Right atrium auricular region (tissue), 2 donors: Measurements from ENCODE around the gene BPIFB6. TPM values are rescaled to one million over a fixed set of nuclear protein-coding genes. Genes with fewer than 3 reads are reported as not detected.

Experiments used
- DNase-seq: peaks from one replicate; pipeline ENCODE4 v3.0.0-alpha.2; 2019; ENCODE audit warnings: low spot score
- H3K27ac ChIP-seq, 2 donors: fragments of 200-600 bp; sonication (generic); 1 replicate in 1 of 2; 2 replicates in 1 of 2; pipeline ENCODE4 v1.5.1; 2016 to 2019
- H3K27me3 ChIP-seq, 2 donors: fragments of 200-600 bp; sonication (generic); one replicate each; pipeline versions ENCODE4 v1.5.1 to v1.6.0; 2017 to 2019
- H3K36me3 ChIP-seq: fragments of 200-600 bp; sonication (generic); one replicate; pipeline ENCODE4 v1.5.1; 2016
- H3K4me1 ChIP-seq, 2 donors: fragments of 200-600 bp; sonication (generic); one replicate each; pipeline versions ENCODE4 v1.5.1 to v1.6.0; 2017 to 2019
- H3K4me3 ChIP-seq, 2 donors: fragments of 200-600 bp; sonication (generic); 1 replicate in 1 of 2; 2 replicates in 1 of 2; pipeline ENCODE4 v1.5.1; 2017 to 2019; ENCODE audit warnings: mild to moderate bottlenecking in 1 of 2, moderate library complexity in 1 of 2
- H3K9me3 ChIP-seq, 2 donors: fragments of 200-600 bp; sonication (generic); one replicate each; pipeline ENCODE4 v1.5.1; 2019
- CTCF ChIP-seq, 2 donors: fragments of 200-600 bp; sonication (generic); IDR thresholded peaks; one replicate each; pipeline ENCODE4 v1.5.1; 2019; ENCODE audit warnings: antibody characterized with exemption in 2 of 2
- total RNA-seq, 2 donors: library from RNA; depleted of rRNA; stranded (reverse); fragments of >200 nt; gene quantifications; one replicate each; pipeline ENCODE4 v1.1.0, GENCODE V29; 2016

BPIFB6 gene
- total RNA-seq, 2 donors from 2014 or later = not detected

GRCh38 chr20:33092361-33092760 lies 60.9 kb downstream of the BPIFB6 start:
- TF ChIP-seq CTCF (IDR thresholded peaks at IDR 0.05) = no peak
- no peaks in the 10 kb centered on the region for H3K27me3 ChIP-seq
- no peak overlapping the region for H3K27ac ChIP-seq
- no peaks in the 10 kb centered on the region for H3K4me1 ChIP-seq
- H3K9me3 ChIP-seq = no peaks in the 10 kb centered on the region
- no peak overlapping the region for H3K4me3 ChIP-seq
- H3K36me3 ChIP-seq = no peaks in the 10 kb centered on the region
- no peak for DNase-seq

GRCh38 chr20:33093074-33093473 lies 61.6 kb downstream of the BPIFB6 start:
- no peak for DNase-seq
- Histone ChIP-seq H3K9me3 (no peaks in the 10 kb centered on the region), H3K27me3 (no peaks in the 10 kb centered on the region), H3K4me3 (no peak overlapping the region), H3K27ac (no peak overlapping the region), H3K36me3 (no peaks in the 10 kb centered on the region), H3K4me1 (no peaks in the 10 kb centered on the region)
- no peak for TF ChIP-seq CTCF (IDR thresholded peaks at IDR 0.05)

- no peaks in the 10 kb centered on the region for H3K36me3 ChIP-seq
- H3K4me1 ChIP-seq = no peaks in the 10 kb centered on the region
- no peak overlapping the region for H3K4me3 ChIP-seq
- H3K27me3 ChIP-seq = no peaks in the 10 kb centered on the region
- no peak for TF ChIP-seq CTCF (IDR thresholded peaks at IDR 0.05)
- H3K9me3 ChIP-seq = no peaks in the 10 kb centered on the region
- DNase-seq = no peak
- H3K27ac ChIP-seq = no peak overlapping the region
Measured at GRCh38 chr20:33093582-33093981, 62.1 kb downstream of the BPIFB6 start.

Other genes starting within 250 kb of the BPIFB6 start
- gene MAPRE1, start 211.7 kb upstream of the BPIFB6 start, total RNA-seq = 10 to 100 TPM; 56.0 to 62.8 TPM
- not detected for gene EFCAB8, start 172.7 kb upstream of the BPIFB6 start, total RNA-seq
- gene SUN5, start 27.2 kb upstream of the BPIFB6 start, total RNA-seq = not detected
- not detected for gene BPIFB2, start 23.9 kb upstream of the BPIFB6 start, total RNA-seq
- not detected for gene BPIFB3, start 22.3 kb downstream of the BPIFB6 start, total RNA-seq
- gene BPIFB4, start 48.0 kb downstream of the BPIFB6 start, total RNA-seq = not detected
- gene BPIFA2, start 136.5 kb downstream of the BPIFB6 start, total RNA-seq = not detected
- gene BPIFA3, start 185.7 kb downstream of the BPIFB6 start, total RNA-seq = not detected
- not detected for gene BPIFA1, start 204.3 kb downstream of the BPIFB6 start, total RNA-seq